ENCODE measurements around the gene ANKRD26. TPM values are rescaled to one million over a fixed set of nuclear protein-coding genes. Genes with fewer than 3 reads are reported as not detected.

ANKRD26 gene
- total RNA-seq, 2 experiments from 2014 or later = 6.2 to 6.6 TPM

DNA sequence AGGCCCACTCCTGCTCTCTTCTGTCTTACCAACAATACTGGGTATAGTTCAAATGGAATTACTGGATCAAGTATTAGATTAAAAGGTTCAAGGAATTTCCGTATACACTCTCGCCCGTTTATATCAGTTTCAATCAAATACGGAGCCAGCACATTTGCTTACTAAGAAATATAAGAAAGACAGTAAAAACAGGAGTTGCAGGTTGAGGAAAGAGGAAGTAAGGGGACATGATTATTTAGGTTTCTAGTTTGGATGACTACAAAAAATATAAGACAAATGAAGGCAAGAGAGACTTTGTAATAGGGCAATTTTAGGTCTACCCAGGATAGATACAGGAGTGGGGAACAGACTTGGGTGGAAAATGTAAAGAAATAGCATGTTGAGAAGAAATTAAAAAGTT is 129.6 kb downstream of the ANKRD26 start:
- TF ChIP-seq, protein P1, sequence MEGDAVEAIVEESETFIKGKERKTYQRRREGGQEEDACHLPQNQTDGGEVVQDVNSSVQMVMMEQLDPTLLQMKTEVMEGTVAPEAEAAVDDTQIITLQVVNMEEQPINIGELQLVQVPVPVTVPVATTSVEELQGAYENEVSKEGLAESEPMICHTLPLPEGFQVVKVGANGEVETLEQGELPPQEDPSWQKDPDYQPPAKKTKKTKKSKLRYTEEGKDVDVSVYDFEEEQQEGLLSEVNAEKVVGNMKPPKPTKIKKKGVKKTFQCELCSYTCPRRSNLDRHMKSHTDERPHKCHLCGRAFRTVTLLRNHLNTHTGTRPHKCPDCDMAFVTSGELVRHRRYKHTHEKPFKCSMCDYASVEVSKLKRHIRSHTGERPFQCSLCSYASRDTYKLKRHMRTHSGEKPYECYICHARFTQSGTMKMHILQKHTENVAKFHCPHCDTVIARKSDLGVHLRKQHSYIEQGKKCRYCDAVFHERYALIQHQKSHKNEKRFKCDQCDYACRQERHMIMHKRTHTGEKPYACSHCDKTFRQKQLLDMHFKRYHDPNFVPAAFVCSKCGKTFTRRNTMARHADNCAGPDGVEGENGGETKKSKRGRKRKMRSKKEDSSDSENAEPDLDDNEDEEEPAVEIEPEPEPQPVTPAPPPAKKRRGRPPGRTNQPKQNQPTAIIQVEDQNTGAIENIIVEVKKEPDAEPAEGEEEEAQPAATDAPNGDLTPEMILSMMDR (IDR thresholded peaks at IDR 0.05) = no peak
- ChIA-PET CTCF (no interaction called here), POLR2A (no interaction called here)
- Mint-ChIP-seq H3K4me1 (ENCODE audit: low read depth) (no peaks in the 10 kb centered on the region), H3K4me3 (no peak overlapping the region), H3K36me3 (ENCODE audit: low read depth) (peaks cover 31% of the 10 kb centered on the region), H3K27ac (no peak overlapping the region), H3K9me3 (no peaks in the 10 kb centered on the region), H3K27me3 (no peaks in the 10 kb centered on the region)
- Histone ChIP-seq H3K36me3 (ENCODE audit: insufficient read depth, low read length) (no peaks in the 10 kb centered on the region), H3K4me3 (ENCODE audit: low read length) (no peak overlapping the region), H3K9me3 (ENCODE audit: control insufficient read depth in 1 of 2, insufficient read depth in 1 of 2, low read length in 2 of 2) (no peaks in the 10 kb centered on the region), H3K27me3 (ENCODE audit: control insufficient read depth in 1 of 2, insufficient read depth in 2 of 2, low read length in 2 of 2) (no peaks in the 10 kb centered on the region), H3K27ac (ENCODE audit: low read depth in 1 of 2, low read length in 2 of 2) (no peak overlapping the region), H3K4me1 (ENCODE audit: insufficient read depth, low read length) (no peaks in the 10 kb centered on the region)
- DNase-seq = no peak
- intact Hi-C loops (cut with DNase I, micrococcal nuclease) = no loop called here
- no peak for ATAC-seq (ENCODE audit: poor library complexity)

DNA sequence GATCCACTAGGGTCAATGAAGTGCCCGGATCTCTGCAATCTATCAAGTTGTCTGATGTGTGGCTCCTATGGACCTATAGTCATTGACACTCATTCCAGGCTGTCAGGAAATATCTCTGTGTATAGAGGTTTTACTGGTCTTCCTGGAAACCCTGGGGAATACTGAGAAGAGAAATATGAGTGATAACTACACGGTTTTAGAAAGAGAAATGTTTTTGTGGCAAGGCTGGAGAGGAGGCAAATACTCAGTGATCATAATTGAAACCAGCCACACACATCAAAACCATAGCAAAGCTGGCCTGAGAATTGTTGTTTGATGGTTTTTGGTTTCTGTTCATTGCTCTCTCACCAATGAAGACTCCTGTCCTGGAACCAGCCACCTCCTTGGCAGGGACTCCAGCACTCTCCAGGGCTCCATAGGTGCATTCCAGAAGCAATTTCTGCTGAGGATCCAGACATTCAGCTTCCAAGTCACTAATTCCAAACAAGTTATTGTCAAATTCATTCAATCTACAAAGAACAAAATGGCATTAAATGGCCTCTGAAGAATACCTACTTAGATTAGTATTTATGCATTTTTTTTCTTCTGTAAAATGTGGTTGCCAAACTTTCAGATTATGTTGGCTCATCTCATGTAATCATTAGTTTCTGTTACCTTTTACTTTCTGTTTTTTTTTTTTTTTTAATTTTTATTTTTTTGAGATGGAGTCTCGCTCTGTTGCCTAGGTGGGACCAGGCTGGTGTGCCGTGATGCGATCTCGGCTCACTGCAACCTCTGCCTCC is 131.0 kb downstream of the ANKRD26 start:
- no peaks in the 10 kb centered on the region for H3K27me3 Mint-ChIP-seq
- peaks cover 32% of the 10 kb centered on the region for H3K36me3 Mint-ChIP-seq (ENCODE audit: low read depth)
- POLR2A ChIA-PET = no interaction called here
- no peak for ATAC-seq (ENCODE audit: poor library complexity)
- H3K27ac ChIP-seq (ENCODE audit: low read depth in 1 of 2, low read length in 2 of 2) = no peak overlapping the region
- H3K9me3 Mint-ChIP-seq = no peaks in the 10 kb centered on the region
- H3K27ac Mint-ChIP-seq = no peak overlapping the region
- H3K4me1 Mint-ChIP-seq (ENCODE audit: low read depth) = no peaks in the 10 kb centered on the region
- H3K4me3 Mint-ChIP-seq = no peak overlapping the region
- no peaks in the 10 kb centered on the region for H3K36me3 ChIP-seq (ENCODE audit: insufficient read depth, low read length)
- TF ChIP-seq, protein P1 (IDR thresholded peaks at IDR 0.05) = no peak
- no peak overlapping the region for H3K4me3 ChIP-seq (ENCODE audit: low read length)
- H3K4me1 ChIP-seq (ENCODE audit: insufficient read depth, low read length) = no peaks in the 10 kb centered on the region
- no peaks in the 10 kb centered on the region for H3K27me3 ChIP-seq (ENCODE audit: control insufficient read depth in 1 of 2, insufficient read depth in 2 of 2, low read length in 2 of 2)
- no peaks in the 10 kb centered on the region for H3K9me3 ChIP-seq (ENCODE audit: control insufficient read depth in 1 of 2, insufficient read depth in 1 of 2, low read length in 2 of 2)
- intact Hi-C loops (cut with DNase I, micrococcal nuclease) = no loop called here
- no peak for DNase-seq
- CTCF ChIA-PET = no interaction called here

GRCh38 chr10:26962835-26963234 is 137.5 kb downstream of the ANKRD26 start:
- DNase-seq (no peak), ATAC-seq (ENCODE audit: poor library complexity) (no peak)
- intact Hi-C loops (cut with DNase I, micrococcal nuclease) = no loop called here
- Histone ChIP-seq H3K4me1 (ENCODE audit: insufficient read depth, low read length) (peaks cover 3% of the 10 kb centered on the region), H3K4me3 (ENCODE audit: low read length) (no peak overlapping the region), H3K9me3 (ENCODE audit: control insufficient read depth in 1 of 2, insufficient read depth in 1 of 2, low read length in 2 of 2) (no peaks in the 10 kb centered on the region), H3K27ac (ENCODE audit: low read depth in 1 of 2, low read length in 2 of 2) (no peak overlapping the region), H3K27me3 (ENCODE audit: control insufficient read depth in 1 of 2, insufficient read depth in 2 of 2, low read length in 2 of 2) (no peaks in the 10 kb centered on the region), H3K36me3 (ENCODE audit: insufficient read depth, low read length) (no peaks in the 10 kb centered on the region)
- Mint-ChIP-seq H3K9me3 (no peaks in the 10 kb centered on the region), H3K27ac (no peak overlapping the region), H3K4me1 (ENCODE audit: low read depth) (peaks cover 9% of the 10 kb centered on the region), H3K36me3 (ENCODE audit: low read depth) (peaks cover 35% of the 10 kb centered on the region), H3K4me3 (no peak overlapping the region), H3K27me3 (no peaks in the 10 kb centered on the region)
- CTCF ChIA-PET = no interaction called here
- TF ChIP-seq, protein P1 (IDR thresholded peaks at IDR 0.05) = no peak
- POLR2A ChIA-PET = no interaction called here

All from CD4-positive, alpha-beta T cell (primary cell).